ENCODE measurements around the gene ASCC3. TPM values are rescaled to one million over a fixed set of nuclear protein-coding genes. Genes with fewer than 3 reads are reported as not detected.

The ASCC3 gene
- total and polyA plus RNA-seq, 2 donors (not counting 3 experiments of a cell fraction or from before 2014, with no cell fraction given) = 15.7 to 57.2 TPM

GRCh38 chr6:100662264-100662663 lies 218.9 kb downstream of the ASCC3 start:
- Histone ChIP-seq H2AFZ (ENCODE audit: low read depth, low read length) (no peak overlapping the region), H3K9me1 (replicated peaks; ENCODE audit: control insufficient read depth, extremely low read depth, insufficient read depth, low read length) (no peaks in the 10 kb centered on the region), H3K79me2 (ENCODE audit: control insufficient read depth, insufficient read depth, low read length) (no peaks in the 10 kb centered on the region), H3K9me3 (replicated peaks; ENCODE audit: control insufficient read depth, insufficient read depth, low read length) (no peaks in the 10 kb centered on the region), H3K27ac (ENCODE audit: insufficient read depth, low read depth, low read length) (no peak overlapping the region), H3K36me3 (ENCODE audit: control insufficient read depth in 2 of 2, extremely low read depth in 1 of 2, insufficient read depth in 2 of 2, low read length in 2 of 2) (peaks cover 0 to 2% of the 10 kb centered on the region in 2 experiments), H3K9ac (replicated peaks; ENCODE audit: extremely low read depth, insufficient read depth, low read length) (no peak overlapping the region), H3K27me3 (ENCODE audit: control insufficient read depth in 2 of 2, insufficient read depth in 2 of 2, low read length in 2 of 2) (no peaks in the 10 kb centered on the region), H3K4me1 (ENCODE audit: control insufficient read depth, extremely low read depth, insufficient read depth, low read length) (peaks cover 4% of the 10 kb centered on the region), H3K4me2 (ENCODE audit: insufficient read depth, low read length) (no peak overlapping the region), H3K4me3 (replicated peaks in 1 of 3; ENCODE audit: insufficient read depth in 1 of 3, low read depth in 1 of 3, low read length in 3 of 3) (no peak overlapping the region), H4K20me1 (replicated peaks; ENCODE audit: control insufficient read depth, extremely low read depth, insufficient read depth, low read length) (no peaks in the 10 kb centered on the region)
- TF ChIP-seq MYC (IDR thresholded peaks at IDR 0.05; ENCODE audit: low read depth, low read length) (no peak), GATA2 (IDR thresholded peaks at IDR 0.05; ENCODE audit: insufficient read depth, insufficient read length, low read depth, low read length) (no peak), POLR2A (IDR thresholded peaks at IDR 0.05; ENCODE audit: low read depth, low read length) (no peak), EZH2 (IDR thresholded peaks at IDR 0.05; ENCODE audit: borderline replicate concordance, low read depth, low read length, severe bottlenecking) (no peak), POLR2AphosphoS5 (IDR thresholded peaks at IDR 0.05; ENCODE audit: insufficient read depth, low read depth, low read length) (no peak)
- no TSS peak for BruUV-seq (replicated peaks)
- no peak for FAIRE-seq
- DNase-seq (ENCODE audit: low read depth, low spot score) = no peak
- dilution Hi-C loops (cut with MboI; ENCODE audit: extremely low pct_ligation_motif_present, low sequenced_read_pairs) (no loop called here), intact Hi-C loops (cut with micrococcal nuclease) (loop anchor here (5.0 kb wide), 1 partner anchor 795 kb away; no protein-coding TSS in a partner anchor)
- POLR2A ChIA-PET = no interaction called here
- CTCF ChIA-PET = interaction anchor here (1.5 to 6.6 kb wide), 3 partner anchors 546 to 794 kb away, joined by 3 to 62 read pairs (median 56); no protein-coding TSS in a partner anchor

- Histone ChIP-seq H3K79me2 (ENCODE audit: control insufficient read depth, insufficient read depth, low read length) (no peaks in the 10 kb centered on the region), H4K20me1 (replicated peaks; ENCODE audit: control insufficient read depth, extremely low read depth, insufficient read depth, low read length) (no peaks in the 10 kb centered on the region), H3K9me3 (replicated peaks; ENCODE audit: control insufficient read depth, insufficient read depth, low read length) (no peaks in the 10 kb centered on the region), H3K4me3 (replicated peaks in 1 of 3; ENCODE audit: insufficient read depth in 1 of 3, low read depth in 1 of 3, low read length in 3 of 3) (no peak overlapping the region), H3K27ac (ENCODE audit: insufficient read depth, low read depth, low read length) (no peak overlapping the region), H3K27me3 (ENCODE audit: control insufficient read depth in 2 of 2, insufficient read depth in 2 of 2, low read length in 2 of 2) (no peaks in the 10 kb centered on the region), H3K9me1 (replicated peaks; ENCODE audit: control insufficient read depth, extremely low read depth, insufficient read depth, low read length) (no peaks in the 10 kb centered on the region), H3K9ac (replicated peaks; ENCODE audit: extremely low read depth, insufficient read depth, low read length) (no peak overlapping the region), H3K4me2 (ENCODE audit: insufficient read depth, low read length) (no peak overlapping the region), H3K36me3 (ENCODE audit: control insufficient read depth in 2 of 2, extremely low read depth in 1 of 2, insufficient read depth in 2 of 2, low read length in 2 of 2) (peaks cover 0 to 4% of the 10 kb centered on the region in 2 experiments), H2AFZ (ENCODE audit: low read depth, low read length) (no peak overlapping the region), H3K4me1 (ENCODE audit: control insufficient read depth, extremely low read depth, insufficient read depth, low read length) (peaks cover 3% of the 10 kb centered on the region)
- dilution Hi-C loops (cut with MboI; ENCODE audit: extremely low pct_ligation_motif_present, low sequenced_read_pairs) = no loop called here
- TF ChIP-seq CTCF (IDR thresholded peaks at IDR 0.05; ENCODE audit: extremely low read depth in 1 of 2, insufficient read depth in 1 of 2, low read depth in 1 of 2, low read length in 2 of 2) (no peak), FOS (IDR thresholded peaks at IDR 0.05; ENCODE audit: borderline replicate concordance, insufficient read depth, low read length) (no peak), EZH2 (IDR thresholded peaks at IDR 0.05; ENCODE audit: borderline replicate concordance, low read depth, low read length, severe bottlenecking) (no peak), MAX (IDR thresholded peaks at IDR 0.05; ENCODE audit: insufficient read depth, insufficient read length) (no peak)
- DNase-seq (ENCODE audit: low read depth, low spot score) (no peak), FAIRE-seq (no peak)
- BruUV-seq (replicated peaks) = no TSS peak
- CTCF ChIA-PET = interaction anchor here (1.8 to 3.6 kb wide), 3 partner anchors 62 to 551 kb away, joined by 9 to 32 read pairs (median 11); no protein-coding TSS in a partner anchor
- intact Hi-C loops (cut with micrococcal nuclease) = loop anchor here (5.0 kb wide), 2 partner anchors 86 to 181 kb away; no protein-coding TSS in a partner anchor
- POLR2A ChIA-PET = no interaction called here
Measured at GRCh38 chr6:100658486-100658885, 222.6 kb downstream of the ASCC3 start.
